MM.1S (cell line): ENCODE measurements around the gene MCRIP1.

ENCODE experiments used
- CTCF ChIP-seq: fragments of 300-600 bp; sonication (generic); IDR thresholded peaks from 2 replicates; pipeline ENCODE4 v1.5.1; 2016; ENCODE audit warnings: antibody characterized with exemption, low read length, mixed read lengths
- EZH2 ChIP-seq: fragments of 300-600 bp; sonication (generic); optimal IDR thresholded peaks from 2 replicates; pipeline ENCODE3; 2017; ENCODE audit warnings: low read depth, mild to moderate bottlenecking, antibody characterized with exemption, low read length, mixed read lengths

GRCh38 chr17:81844887-81845286 lies 11.8 kb upstream of the MCRIP1 start:
- TF ChIP-seq CTCF, result no peak
- no peak for TF ChIP-seq EZH2
